Esophagus mucosa (tissue), 1 donor: ENCODE data around the gene THSD4. TPM values are rescaled to one million over a fixed set of nuclear protein-coding genes. Genes with fewer than 3 reads are reported as not detected.
"Not testable (repeated sequence)": the region's sequence is repeated elsewhere in the genome, so short reads cannot be mapped to it uniquely, and the experiment has no call there.

Source experiments
- ATAC-seq: fragments of 200-7000 bp; cut with Tn5 transposase; one replicate; pipeline ENCODE4 v1.9.1; 2020
- total RNA-seq: library from RNA; stranded (reverse); gene quantifications from one replicate; pipeline ENCODE4 v1.2.4, GENCODE V29; 2023
- donor health status: DM: yes; HTN: yes; CAD: no.

Gene THSD4
- total RNA-seq, 1 donor from 2014 or later, result 121 TPM

- ATAC-seq, result no peak
Observed at GRCh38 chr15:71124937-71125790, 9.9 kb downstream of the THSD4 start.

- no peak for ATAC-seq
Observed at GRCh38 chr15:71125831-71126450, 10.7 kb downstream of the THSD4 start.

GRCh38 chr15:71127083-71127482 lies 11.8 kb downstream of the THSD4 start:
- no peak for ATAC-seq

GRCh38 chr15:71128159-71128558 lies 12.9 kb downstream of the THSD4 start:
- not testable (repeated sequence) for ATAC-seq

GRCh38 chr15:71128939-71129562 lies 13.8 kb downstream of the THSD4 start:
- ATAC-seq, result peak; percentile 51

- ATAC-seq, result no peak
Observed at GRCh38 chr15:71129669-71130068, 14.4 kb downstream of the THSD4 start.

GRCh38 chr15:71131601-71132362 lies 16.5 kb downstream of the THSD4 start:
- ATAC-seq, result no peak

GRCh38 chr15:71133747-71134472 lies 18.6 kb downstream of the THSD4 start:
- no peak for ATAC-seq

- peak; percentile 69 for ATAC-seq
Observed at GRCh38 chr15:71136159-71136783, 21.0 kb downstream of the THSD4 start.

GRCh38 chr15:71136793-71137518 lies 21.7 kb downstream of the THSD4 start:
- peak; percentile 12 for ATAC-seq

GRCh38 chr15:71138473-71138872 lies 23.2 kb downstream of the THSD4 start:
- no peak for ATAC-seq

- no peak for ATAC-seq
Observed at GRCh38 chr15:71139241-71139640, 24.0 kb downstream of the THSD4 start.

- no peak for ATAC-seq
Observed at GRCh38 chr15:71141572-71141971, 26.3 kb downstream of the THSD4 start.

GRCh38 chr15:71142780-71143179 lies 27.5 kb downstream of the THSD4 start:
- peak; percentile 47 for ATAC-seq

- no peak for ATAC-seq
Observed at GRCh38 chr15:71143373-71144310, 28.4 kb downstream of the THSD4 start.

- no peak for ATAC-seq
Observed at GRCh38 chr15:71145648-71146047, 30.4 kb downstream of the THSD4 start.

- ATAC-seq, result peak; percentile 41
Observed at GRCh38 chr15:71146580-71146982, 31.3 kb downstream of the THSD4 start.

GRCh38 chr15:71148048-71148447 lies 32.8 kb downstream of the THSD4 start:
- ATAC-seq, result no peak

- ATAC-seq, result no peak
Observed at GRCh38 chr15:71149646-71150557, 34.6 kb downstream of the THSD4 start.
